Forelimb muscle (tissue), 1 donor: ENCODE measurements around the gene OBSCN. TPM values are rescaled to one million over a fixed set of nuclear protein-coding genes. Genes with fewer than 3 reads are reported as not detected.

ENCODE experiments used
- DNase-seq: peaks from one replicate; pipeline ENCODE4 v3.0.0-alpha.2; 2013; ENCODE audit warnings: low read depth
- polyA plus RNA-seq: library from polyadenylated mRNA; unstranded; fragments of 120-200 nt; gene quantifications from one replicate; pipeline ENCODE4 v1.2.1, GENCODE V29; 2013; ENCODE audit not compliant: insufficient read length

The OBSCN gene
- polyA plus RNA-seq, 1 donor = 358 TPM

GRCh38 chr1:228352677-228353481, 145.0 kb downstream of the OBSCN start:
- DNase-seq = no peak

- no peak for DNase-seq
Measured at GRCh38 chr1:228353601-228354371, 145.9 kb downstream of the OBSCN start.

GRCh38 chr1:228354390-228355320, 146.8 kb downstream of the OBSCN start:
- DNase-seq = no peak

- peak; percentile 43 for DNase-seq
Measured at GRCh38 chr1:228356897-228357680, 149.2 kb downstream of the OBSCN start.

GRCh38 chr1:228358039-228358763, 150.4 kb downstream of the OBSCN start:
- DNase-seq = no peak

GRCh38 chr1:228358764-228359612, 151.1 kb downstream of the OBSCN start:
- no peak for DNase-seq

GRCh38 chr1:228359613-228360532, 152.0 kb downstream of the OBSCN start:
- DNase-seq = no peak

GRCh38 chr1:228360533-228361313, 152.9 kb downstream of the OBSCN start:
- DNase-seq = no peak

- DNase-seq = no peak
Measured at GRCh38 chr1:228361314-228362140, 153.7 kb downstream of the OBSCN start.

- DNase-seq = no peak
Measured at GRCh38 chr1:228362141-228362883, 154.5 kb downstream of the OBSCN start.

GRCh38 chr1:228362884-228363450, 155.1 kb downstream of the OBSCN start:
- DNase-seq = no peak

- no peak for DNase-seq
Measured at GRCh38 chr1:228363686-228364067, 155.8 kb downstream of the OBSCN start.

GRCh38 chr1:228364068-228364705, 156.3 kb downstream of the OBSCN start:
- DNase-seq = no peak

GRCh38 chr1:228364706-228365213, 156.9 kb downstream of the OBSCN start:
- no peak for DNase-seq
